Right atrium auricular region (tissue), 2 donors: ENCODE data around the gene MORN1. TPM values are rescaled to one million over a fixed set of nuclear protein-coding genes. Genes with fewer than 3 reads are reported as not detected.

Source experiments
- DNase-seq: peaks from one replicate; pipeline ENCODE4 v3.0.0-alpha.2; 2019; ENCODE audit warnings: low spot score
- H3K27ac ChIP-seq, 2 donors: fragments of 200-600 bp; sonication (generic); 1 replicate in 1 of 2; 2 replicates in 1 of 2; pipeline ENCODE4 v1.5.1; 2016 to 2019
- H3K27me3 ChIP-seq, 2 donors: fragments of 200-600 bp; sonication (generic); one replicate each; pipeline versions ENCODE4 v1.5.1 to v1.6.0; 2017 to 2019
- H3K36me3 ChIP-seq: fragments of 200-600 bp; sonication (generic); one replicate; pipeline ENCODE4 v1.5.1; 2016
- H3K4me1 ChIP-seq, 2 donors: fragments of 200-600 bp; sonication (generic); one replicate each; pipeline versions ENCODE4 v1.5.1 to v1.6.0; 2017 to 2019
- H3K4me3 ChIP-seq, 2 donors: fragments of 200-600 bp; sonication (generic); 1 replicate in 1 of 2; 2 replicates in 1 of 2; pipeline ENCODE4 v1.5.1; 2017 to 2019; ENCODE audit warnings: mild to moderate bottlenecking in 1 of 2, moderate library complexity in 1 of 2
- H3K9me3 ChIP-seq, 2 donors: fragments of 200-600 bp; sonication (generic); one replicate each; pipeline ENCODE4 v1.5.1; 2019
- CTCF ChIP-seq, 2 donors: fragments of 200-600 bp; sonication (generic); IDR thresholded peaks; one replicate each; pipeline ENCODE4 v1.5.1; 2019; ENCODE audit warnings: antibody characterized with exemption in 2 of 2
- total RNA-seq, 2 donors: library from RNA; depleted of rRNA; stranded (reverse); fragments of >200 nt; gene quantifications; one replicate each; pipeline ENCODE4 v1.1.0, GENCODE V29; 2016

Gene MORN1
- total RNA-seq, 2 donors from 2014 or later = 2.2 to 3.8 TPM

GRCh38 chr1:2356911-2357845 is 34.2 kb downstream of the MORN1 start:
- no peaks in the 10 kb centered on the region for H3K36me3 ChIP-seq
- H3K27me3 ChIP-seq = no peaks in the 10 kb centered on the region
- DNase-seq = no peak
- H3K27ac ChIP-seq = no peak overlapping the region
- H3K4me3 ChIP-seq = no peak overlapping the region
- no peak for TF ChIP-seq CTCF (IDR thresholded peaks at IDR 0.05)
- no peaks in the 10 kb centered on the region for H3K9me3 ChIP-seq
- peaks cover 0 to 10% of the 10 kb centered on the region in 2 donors for H3K4me1 ChIP-seq

GRCh38 chr1:2356401-2356800 is 35.0 kb downstream of the MORN1 start:
- Histone ChIP-seq H3K9me3 (no peaks in the 10 kb centered on the region), H3K4me3 (no peak overlapping the region), H3K36me3 (no peaks in the 10 kb centered on the region), H3K4me1 (peaks cover 0 to 10% of the 10 kb centered on the region in 2 donors), H3K27ac (no peak overlapping the region), H3K27me3 (no peaks in the 10 kb centered on the region)
- TF ChIP-seq CTCF (IDR thresholded peaks at IDR 0.05) = no peak
- DNase-seq = no peak

GRCh38 chr1:2355373-2356261 is 35.7 kb downstream of the MORN1 start:
- TF ChIP-seq CTCF (IDR thresholded peaks at IDR 0.05) = no peak
- no peaks in the 10 kb centered on the region for H3K9me3 ChIP-seq
- no peaks in the 10 kb centered on the region for H3K36me3 ChIP-seq
- H3K4me3 ChIP-seq = no peak overlapping the region
- DNase-seq = no peak
- peaks cover 0 to 10% of the 10 kb centered on the region in 2 donors for H3K4me1 ChIP-seq
- no peaks in the 10 kb centered on the region for H3K27me3 ChIP-seq
- H3K27ac ChIP-seq = no peak overlapping the region

GRCh38 chr1:2354511-2355372 is 36.6 kb downstream of the MORN1 start:
- Histone ChIP-seq H3K4me3 (no peak overlapping the region), H3K36me3 (no peaks in the 10 kb centered on the region), H3K9me3 (no peaks in the 10 kb centered on the region), H3K27me3 (no peaks in the 10 kb centered on the region), H3K4me1 (peaks cover 0 to 10% of the 10 kb centered on the region in 2 donors), H3K27ac (no peak overlapping the region)
- no peak for TF ChIP-seq CTCF (IDR thresholded peaks at IDR 0.05)
- DNase-seq = no peak
